Medulla oblongata (tissue), 1 donor: ENCODE measurements around the gene CD6.
A peak's percentile ranks its signal among the peaks of the same experiment; 100 is the strongest.

ENCODE experiments used
- DNase-seq: peaks from one replicate; pipeline ENCODE4 v3.0.0-alpha.2; 2015; ENCODE audit errors: extremely low spot score

CD6 gene

GRCh38 chr11:60935676-60936442, 35.6 kb upstream of the CD6 start:
- DNase-seq, result no peak

GRCh38 chr11:60936467-60937143, 34.9 kb upstream of the CD6 start:
- no peak for DNase-seq

- DNase-seq, result no peak
These were observed 34.3 kb upstream of the CD6 start for GRCh38 chr11:60937144-60937527.

DNA sequence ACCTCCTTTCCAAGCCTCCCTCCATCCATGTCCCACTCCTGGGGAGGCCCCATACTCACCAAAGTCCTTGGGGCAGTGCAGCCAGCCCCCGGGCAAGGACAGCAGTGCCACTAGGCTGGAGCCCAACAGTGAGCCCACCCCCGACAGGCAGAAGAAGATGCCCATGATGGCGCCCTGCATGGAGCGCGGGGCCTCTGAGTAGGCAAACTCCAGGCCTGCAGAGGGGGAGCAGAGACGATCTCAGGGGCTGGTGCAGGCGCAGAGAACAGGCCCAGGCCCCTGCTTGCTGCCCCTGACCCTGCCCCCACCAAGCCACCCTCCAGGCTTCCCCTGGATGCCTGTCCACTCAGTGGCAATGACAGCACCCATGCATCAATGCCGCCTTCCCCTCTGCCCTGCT, 33.7 kb upstream of the CD6 start:
- DNase-seq, result no peak

DNA sequence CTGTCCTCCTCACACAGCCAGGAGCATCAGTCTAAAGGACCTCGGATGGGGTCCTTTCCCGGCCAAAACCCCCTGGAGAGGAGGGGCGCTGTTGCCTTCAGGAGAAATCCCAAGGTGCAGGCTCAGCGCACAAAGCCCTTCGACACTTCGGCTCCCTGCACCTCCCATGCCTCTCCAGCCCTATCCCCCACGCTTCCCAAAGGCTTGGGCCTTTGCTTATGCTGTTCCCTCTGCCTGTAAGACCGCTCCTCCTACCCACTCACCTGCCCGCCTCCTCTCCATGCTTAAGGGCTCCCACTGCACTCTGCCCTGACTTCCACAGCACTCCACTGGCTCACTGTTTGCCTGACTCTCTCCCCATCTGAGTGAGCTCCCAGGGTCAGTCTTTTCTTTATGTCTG, 33.0 kb upstream of the CD6 start:
- no peak for DNase-seq

DNA sequence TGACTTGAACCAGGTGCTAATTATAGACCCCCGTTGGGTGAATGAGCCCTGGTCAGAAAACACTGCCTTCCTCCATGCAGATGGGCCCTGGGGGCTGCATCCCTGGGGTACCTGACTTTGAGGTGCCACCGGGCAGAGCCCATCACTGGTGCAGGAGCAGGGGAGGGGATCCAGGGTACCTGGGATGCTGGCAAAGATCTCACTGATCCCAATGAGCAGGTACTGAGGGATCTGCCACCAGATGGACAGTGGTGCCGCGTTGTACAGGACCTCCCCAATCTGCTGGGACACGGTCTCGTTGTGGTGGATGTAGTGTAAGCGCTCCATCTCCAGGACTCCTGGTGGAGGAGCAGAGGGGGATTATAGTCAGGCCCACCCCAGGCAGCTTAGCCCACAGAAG, 32.2 kb upstream of the CD6 start:
- DNase-seq, result no peak

- no peak for DNase-seq
These were observed 31.6 kb upstream of the CD6 start for GRCh38 chr11:60939855-60940254.

- DNase-seq, result no peak
These were observed 29.9 kb upstream of the CD6 start for GRCh38 chr11:60941371-60942119.

- no peak for DNase-seq
These were observed 29.3 kb upstream of the CD6 start for GRCh38 chr11:60942219-60942618.

GRCh38 chr11:60942970-60943565, 28.4 kb upstream of the CD6 start:
- DNase-seq, result no peak

GRCh38 chr11:60944490-60945294, 26.8 kb upstream of the CD6 start:
- DNase-seq, result peak; percentile 24

- DNase-seq, result no peak
These were observed 26.2 kb upstream of the CD6 start for GRCh38 chr11:60945295-60945667.

- DNase-seq, result no peak
These were observed 24.7 kb upstream of the CD6 start for GRCh38 chr11:60946601-60947264.

- peak; percentile 76 for DNase-seq
These were observed 23.8 kb upstream of the CD6 start for GRCh38 chr11:60947700-60948099.

DNA sequence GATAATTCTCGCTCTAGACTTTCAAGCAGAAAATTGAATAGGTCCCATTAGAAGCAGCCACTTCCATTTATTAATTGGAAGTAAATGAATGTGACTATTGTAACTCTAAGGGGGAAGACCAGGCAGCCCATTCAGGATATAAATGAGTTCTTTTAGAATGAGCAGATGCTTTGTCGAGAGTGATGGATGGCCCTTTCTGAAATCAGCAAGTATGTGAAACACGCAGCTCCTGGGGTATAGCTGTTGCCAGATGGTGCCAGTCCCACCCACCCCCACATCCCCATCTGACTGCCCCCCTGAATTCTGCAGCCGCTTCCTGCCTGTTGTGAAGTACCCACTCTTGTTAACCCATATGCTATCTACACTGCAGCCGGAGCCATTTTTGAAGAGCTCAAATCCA, 23.2 kb upstream of the CD6 start:
- peak; percentile 54 for DNase-seq

DNA sequence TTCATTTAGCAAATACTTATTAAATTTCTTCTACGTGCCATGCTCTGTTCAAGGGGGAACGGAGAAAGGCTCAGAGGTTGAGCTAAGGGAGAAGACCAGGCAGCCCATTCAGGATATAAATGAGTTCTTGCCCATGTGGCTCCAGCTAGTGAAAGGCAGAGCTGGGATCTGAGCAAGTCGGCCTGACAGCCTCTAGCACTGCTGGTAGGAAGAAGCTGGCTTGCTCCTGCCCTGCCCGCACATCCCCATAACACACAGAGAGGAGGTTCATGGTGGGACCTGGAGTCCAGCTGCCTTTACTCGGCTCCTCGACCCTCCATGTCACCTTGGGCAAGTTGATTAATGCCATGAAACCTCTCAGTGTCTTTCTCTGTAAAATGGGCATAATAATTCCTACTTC, 21.5 kb upstream of the CD6 start:
- DNase-seq, result no peak

GRCh38 chr11:60950933-60951605, 20.4 kb upstream of the CD6 start:
- no peak for DNase-seq

GRCh38 chr11:60951606-60951903, 19.9 kb upstream of the CD6 start:
- DNase-seq, result no peak

- peak; percentile 89 for DNase-seq
These were observed 19.4 kb upstream of the CD6 start, which contains the start of gene SLC15A3 for GRCh38 chr11:60951904-60952741. SLC15A3 (minus strand) TSS chr11:60952176; CDS start chr11:60951551, 625 bp downstream.

- no peak for DNase-seq
These were observed 18.7 kb upstream of the CD6 start for GRCh38 chr11:60952742-60953170.
